BJ (cell line): ENCODE data around the gene HNRNPA0. TPM values are rescaled to one million over a fixed set of nuclear protein-coding genes. Genes with fewer than 3 reads are reported as not detected.

Source experiments
- CTCF ChIA-PET: fragments of 350-600 bp; formaldehyde crosslinking; extraction: SDS; loops from one replicate; lab custom pipeline; 2021; ENCODE audit warnings: antibody characterized with exemption, inconsistent platforms; lab: Yijun Ruan, JAX
- POLR2A ChIA-PET: fragments of 300-600 bp; sonication (Branson Sonifier 250); formaldehyde crosslinking; extraction: SDS; loops from one replicate; lab custom pipeline; 2021; ENCODE audit warnings: antibody characterized with exemption; lab: Charles Lee
- DNase-seq: peaks from one replicate; pipeline ENCODE4 v3.0.0-alpha.2; 2011; ENCODE audit warnings: low read depth
- H3K27me3 ChIP-seq: 2 replicates; pipeline ENCODE4 v1.6.0; 2011; ENCODE audit warnings: low read length; ENCODE audit not compliant: control insufficient read depth, insufficient read depth
- H3K36me3 ChIP-seq: 2 replicates; pipeline ENCODE4 v1.5.1; 2011; ENCODE audit warnings: low read length; ENCODE audit not compliant: control insufficient read depth, insufficient read depth
- H3K4me3 ChIP-seq: 2 replicates; pipeline ENCODE4 v1.5.1; 2011; ENCODE audit warnings: low read depth, mild to moderate bottlenecking, control low read depth, low read length
- CTCF ChIP-seq: IDR thresholded peaks from 2 replicates; pipeline ENCODE4 v1.5.1; 2011; ENCODE audit warnings: low read depth, mild to moderate bottlenecking, control low read depth, inconsistent platforms, low read length, moderate library complexity; ENCODE audit not compliant: insufficient read depth
- polyA plus RNA-seq: library from polyadenylated mRNA; depleted of rRNA; stranded (reverse); fragments of >200 nt; gene quantifications from 2 replicates; pipeline ENCODE4 v1.2.3, GENCODE V29; 2011

HNRNPA0 gene
- polyA plus RNA-seq, 1 experiment, result 10.2 TPM

GRCh38 chr5:137728048-137728447, 26.1 kb downstream of the HNRNPA0 start:
- ChIA-PET CTCF (interaction anchor here (0.5 to 2.0 kb wide), 6 partner anchors 9 to 1192 kb away, joined by 3 to 8 read pairs (median 4); no protein-coding TSS in a partner anchor), POLR2A (no interaction called here)
- no peak for DNase-seq
- no peak overlapping the region for H3K4me3 ChIP-seq
- TF ChIP-seq CTCF, result no peak
- H3K27me3 ChIP-seq, result no peaks in the 10 kb centered on the region
- no peaks in the 10 kb centered on the region for H3K36me3 ChIP-seq

DNA sequence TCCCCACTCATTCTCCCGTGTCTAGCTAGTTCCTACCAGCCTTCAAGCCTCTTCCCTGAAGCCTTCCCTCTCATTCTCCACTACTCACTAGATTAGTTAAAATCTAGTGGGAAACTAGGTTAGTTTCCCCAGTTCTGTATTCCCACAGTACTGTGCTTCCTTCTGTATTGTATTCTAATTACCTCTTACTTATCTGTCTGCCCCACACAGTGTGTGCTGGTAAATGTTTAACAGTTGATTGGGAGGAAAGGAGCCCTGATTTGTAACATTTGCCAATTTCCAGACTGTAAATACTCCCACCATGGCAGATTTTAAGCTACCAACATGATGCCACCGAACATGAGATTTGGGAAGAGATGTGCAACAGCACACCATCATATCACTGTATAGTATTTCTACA, 26.5 kb downstream of the HNRNPA0 start:
- POLR2A ChIA-PET, result no interaction called here
- H3K36me3 ChIP-seq, result no peaks in the 10 kb centered on the region
- CTCF ChIA-PET, result interaction anchor here (1.0 to 2.0 kb wide), 4 partner anchors 36 to 98 kb away, joined by 3 to 8 read pairs (median 4); no protein-coding TSS in a partner anchor

DNA sequence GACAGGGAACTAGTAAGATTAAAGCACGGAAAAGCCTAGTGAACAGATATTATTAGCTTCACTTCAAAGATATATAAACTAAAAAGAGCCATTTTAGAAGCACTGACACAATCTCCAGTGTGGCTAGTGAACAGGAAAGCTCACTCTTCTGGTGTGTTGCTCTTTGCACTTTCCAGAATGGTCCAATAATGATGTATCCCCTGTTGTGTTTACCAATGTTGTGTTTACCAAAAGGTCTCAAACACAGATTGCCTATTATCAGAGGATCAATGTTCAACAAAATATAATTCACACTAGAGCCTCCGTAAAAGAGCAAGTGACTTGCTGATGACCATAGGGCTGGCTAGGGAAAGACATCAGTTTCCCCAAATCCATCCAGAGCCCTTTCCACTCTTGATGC, 29.9 kb downstream of the HNRNPA0 start:
- POLR2A ChIA-PET, result no interaction called here
- CTCF ChIA-PET, result no interaction called here
- no peaks in the 10 kb centered on the region for H3K27me3 ChIP-seq

More for the DNA sequence above, 26.5 kb downstream of the HNRNPA0 start:
- no peaks in the 10 kb centered on the region for H3K27me3 ChIP-seq
- no peak for TF ChIP-seq CTCF
- no peak overlapping the region for H3K4me3 ChIP-seq
- no peak for DNase-seq

GRCh38 chr5:137718611-137719010, 35.6 kb downstream of the HNRNPA0 start:
- Histone ChIP-seq H3K36me3 (no peaks in the 10 kb centered on the region), H3K4me3 (no peak overlapping the region), H3K27me3 (no peaks in the 10 kb centered on the region)
- ChIA-PET CTCF (interaction anchor here (1.2 kb wide), 1 partner anchor 10 kb away, joined by 5 read pairs; no protein-coding TSS in a partner anchor), POLR2A (no interaction called here)
- no peak for TF ChIP-seq CTCF
- DNase-seq, result no peak

More for the DNA sequence above, 29.9 kb downstream of the HNRNPA0 start:
- no peak for DNase-seq
- Histone ChIP-seq H3K36me3 (no peaks in the 10 kb centered on the region), H3K4me3 (no peak overlapping the region)
- TF ChIP-seq CTCF, result no peak

DNA sequence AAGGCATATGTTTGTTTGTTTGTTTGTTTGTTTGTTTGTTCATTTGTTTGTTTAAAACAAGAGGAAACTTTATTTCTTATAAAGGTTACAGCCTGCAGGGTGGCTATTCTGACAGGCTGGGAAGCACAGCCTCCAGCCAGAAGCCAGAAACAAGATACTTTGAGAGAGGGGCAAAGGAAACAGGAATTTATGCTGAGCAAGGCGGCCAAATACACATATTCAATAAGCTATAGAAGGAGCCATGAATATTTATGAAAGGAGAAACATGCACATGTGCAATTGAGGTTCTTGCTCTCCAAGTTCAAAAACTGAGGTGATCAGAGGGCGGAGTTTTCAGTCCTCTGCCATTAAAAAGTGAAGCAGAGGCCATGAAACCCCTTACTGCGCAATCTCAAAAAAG, 37.8 kb downstream of the HNRNPA0 start:
- no peak for TF ChIP-seq CTCF
- ChIA-PET POLR2A (no interaction called here), CTCF (no interaction called here)
- Histone ChIP-seq H3K4me3 (no peak overlapping the region), H3K27me3 (no peaks in the 10 kb centered on the region), H3K36me3 (no peaks in the 10 kb centered on the region)
- no peak for DNase-seq
